OCI-LY3 (cell line): ENCODE measurements around the gene FBXL14.

Experiments
- H2AFZ ChIP-seq: fragments of 200-600, 300-600 bp; shearing (Covaris generic); 2 replicates; pipeline ENCODE4 v1.6.0; 2014; ENCODE audit warnings: antibody characterized with exemption, low read depth, low read length
- H3K27ac ChIP-seq: fragments of 200-600, 300-600 bp; sonication (generic); 2 replicates; pipeline ENCODE4 v1.5.1; 2014; ENCODE audit warnings: mild to moderate bottlenecking, low read length, moderate library complexity, mixed read lengths
- H3K27me3 ChIP-seq: fragments of 200-600, 300-600 bp; sonication (generic); 2 replicates; pipeline ENCODE4 v1.6.1; 2014; ENCODE audit warnings: low read depth, low read length, mixed read lengths
- H3K36me3 ChIP-seq: fragments of 200-600, 300-600 bp; sonication (generic); replicated peaks from 2 replicates; pipeline ENCODE3; 2014; ENCODE audit warnings: low read depth, low read length, mixed read lengths
- H3K4me1 ChIP-seq: fragments of 300-600, 200-600 bp; sonication (generic); 2 replicates; pipeline ENCODE4 v1.6.1; 2014; ENCODE audit warnings: low read length, mixed read lengths
- H3K4me2 ChIP-seq: fragments of 200-600, 300-600 bp; sonication (generic); 2 replicates; pipeline ENCODE4 v1.6.1; 2014; ENCODE audit warnings: low read length, mixed read lengths
- H3K4me3 ChIP-seq: fragments of 300-600, 200-600 bp; sonication (generic); 2 replicates; pipeline ENCODE4 v1.5.1; 2014; ENCODE audit warnings: antibody characterized with exemption, mild to moderate bottlenecking, low read length, moderate library complexity
- H3K79me2 ChIP-seq: fragments of 300-600, 200-600 bp; shearing (Covaris generic); 2 replicates; pipeline ENCODE4 v1.6.1; 2014; ENCODE audit warnings: mild to moderate bottlenecking, low read length, mixed read lengths
- H3K9ac ChIP-seq: fragments of 300-600, 200-600 bp; shearing (Covaris generic); 2 replicates; pipeline ENCODE4 v1.6.0; 2014; ENCODE audit warnings: mild to moderate bottlenecking, low read length, moderate library complexity
- H3K9me3 ChIP-seq: fragments of 200-600, 300-600 bp; shearing (Covaris generic); 2 replicates; pipeline ENCODE4 v1.6.1; 2014; ENCODE audit warnings: low read length, mixed read lengths; ENCODE audit not compliant: insufficient read depth
- H4K20me1 ChIP-seq: fragments of 200-600, 300-600 bp; sonication (generic); 2 replicates; pipeline ENCODE4 v1.6.1; 2016; ENCODE audit warnings: low read length, mixed read lengths; ENCODE audit not compliant: insufficient read depth
- CTCF ChIP-seq: fragments of 200-600, 300-600 bp; sonication (generic); IDR thresholded peaks from 2 replicates; pipeline ENCODE4 v1.5.1; 2014; ENCODE audit warnings: antibody characterized with exemption, low read length, low read depth
- EZH2phosphoT487 ChIP-seq: fragments of 200-600 bp; shearing (Covaris generic); IDR thresholded peaks from 2 replicates; pipeline ENCODE4 v1.6.1; 2018; ENCODE audit warnings: antibody characterized with exemption, mixed run types, low read depth

Gene FBXL14

GRCh38 chr12:1628666-1629337, 34.4 kb upstream of the FBXL14 start, which contains the start of gene WNT5B:
TSS of gene WNT5B (plus strand) at chr12:1629231. CDS start at chr12:1631355, 2,124 bp downstream.
- 0 out of 2 replicates have a peak, but pooled peaks cover under 1% of the 10 kb centered on the region for H4K20me1 ChIP-seq
- no peaks in the 10 kb centered on the region for H3K79me2 ChIP-seq
- H3K4me2 ChIP-seq = peak within 1 kb of the TSS; percentile 84
- no peak within 1 kb of the TSS for H2AFZ ChIP-seq
- no peaks in the 10 kb centered on the region for H3K36me3 ChIP-seq
- peak within 1 kb of the TSS; percentile 43 for H3K9ac ChIP-seq
- H3K27ac ChIP-seq = no peak within 1 kb of the TSS
- H3K9me3 ChIP-seq = no peaks in the 10 kb centered on the region
- peak within 1 kb of the TSS; percentile 81 for H3K4me3 ChIP-seq
- 0 out of 2 replicates have a peak, but pooled peaks cover 6% of the 10 kb centered on the region for H3K27me3 ChIP-seq
- TF ChIP-seq CTCF = no peak
- no peak for TF ChIP-seq EZH2phosphoT487
- peaks cover 11% of the 10 kb centered on the region for H3K4me1 ChIP-seq

GRCh38 chr12:1622406-1622805, 28.0 kb upstream of the FBXL14 start:
- Histone ChIP-seq H3K27me3 (no peaks in the 10 kb centered on the region), H3K79me2 (no peaks in the 10 kb centered on the region), H3K27ac (no peak overlapping the region), H3K9ac (no peak overlapping the region), H3K4me2 (no peak overlapping the region), H2AFZ (no peak overlapping the region), H3K4me1 (peaks cover 23% of the 10 kb centered on the region), H3K4me3 (no peak overlapping the region), H4K20me1 (0 out of 2 replicates have a peak, but pooled peaks cover 7% of the 10 kb centered on the region), H3K9me3 (no peaks in the 10 kb centered on the region), H3K36me3 (no peaks in the 10 kb centered on the region)
- TF ChIP-seq EZH2phosphoT487 = no peak
- TF ChIP-seq CTCF = no peak

GRCh38 chr12:1620092-1620491, 25.7 kb upstream of the FBXL14 start:
- no peaks in the 10 kb centered on the region for H3K79me2 ChIP-seq
- H3K4me1 ChIP-seq = peaks cover 34% of the 10 kb centered on the region
- peaks cover 5% of the 10 kb centered on the region; the same call in 1 of the 2 replicates for H3K27me3 ChIP-seq
- no peak overlapping the region for H3K27ac ChIP-seq
- no peak overlapping the region; the same call in 1 of the 2 replicates for H3K4me3 ChIP-seq
- no peaks in the 10 kb centered on the region for H3K36me3 ChIP-seq
- peak overlapping the region; percentile 58 for H3K4me2 ChIP-seq
- H3K9me3 ChIP-seq = no peaks in the 10 kb centered on the region
- peaks cover 20% of the 10 kb centered on the region for H4K20me1 ChIP-seq
- H2AFZ ChIP-seq = no peak overlapping the region
- TF ChIP-seq EZH2phosphoT487 (no peak), CTCF (no peak)
- no peak overlapping the region for H3K9ac ChIP-seq

GRCh38 chr12:1619587-1619986, 25.2 kb upstream of the FBXL14 start:
- no peaks in the 10 kb centered on the region for H3K9me3 ChIP-seq
- H3K27ac ChIP-seq = no peak overlapping the region
- H3K4me1 ChIP-seq = peaks cover 34% of the 10 kb centered on the region
- TF ChIP-seq EZH2phosphoT487 (no peak), CTCF (no peak)
- H3K9ac ChIP-seq = no peak overlapping the region
- peak overlapping the region; percentile 58 for H3K4me2 ChIP-seq
- no peak overlapping the region for H2AFZ ChIP-seq
- H3K79me2 ChIP-seq = no peaks in the 10 kb centered on the region
- H3K36me3 ChIP-seq = no peaks in the 10 kb centered on the region
- H4K20me1 ChIP-seq = peaks cover 20% of the 10 kb centered on the region
- H3K27me3 ChIP-seq = peaks cover 5% of the 10 kb centered on the region; the same call in 1 of the 2 replicates
- peak overlapping the region; percentile 40 for H3K4me3 ChIP-seq
